HG03095 (cell line): Measurements from ENCODE around the gene MVD.
A peak's percentile ranks its signal among the peaks of the same experiment; 100 is the strongest.
"Not testable (repeated sequence)": the region's sequence is repeated elsewhere in the genome, so short reads cannot be mapped to it uniquely, and the experiment has no call there.

Experiments
- ATAC-seq: cut with Tn5 transposase; IDR thresholded peaks from one replicate; pipeline ENCODE4 v1.9.1; 2021; ENCODE audit warnings: moderate library complexity; ENCODE audit not compliant: unreplicated experiment

Gene MVD

DNA sequence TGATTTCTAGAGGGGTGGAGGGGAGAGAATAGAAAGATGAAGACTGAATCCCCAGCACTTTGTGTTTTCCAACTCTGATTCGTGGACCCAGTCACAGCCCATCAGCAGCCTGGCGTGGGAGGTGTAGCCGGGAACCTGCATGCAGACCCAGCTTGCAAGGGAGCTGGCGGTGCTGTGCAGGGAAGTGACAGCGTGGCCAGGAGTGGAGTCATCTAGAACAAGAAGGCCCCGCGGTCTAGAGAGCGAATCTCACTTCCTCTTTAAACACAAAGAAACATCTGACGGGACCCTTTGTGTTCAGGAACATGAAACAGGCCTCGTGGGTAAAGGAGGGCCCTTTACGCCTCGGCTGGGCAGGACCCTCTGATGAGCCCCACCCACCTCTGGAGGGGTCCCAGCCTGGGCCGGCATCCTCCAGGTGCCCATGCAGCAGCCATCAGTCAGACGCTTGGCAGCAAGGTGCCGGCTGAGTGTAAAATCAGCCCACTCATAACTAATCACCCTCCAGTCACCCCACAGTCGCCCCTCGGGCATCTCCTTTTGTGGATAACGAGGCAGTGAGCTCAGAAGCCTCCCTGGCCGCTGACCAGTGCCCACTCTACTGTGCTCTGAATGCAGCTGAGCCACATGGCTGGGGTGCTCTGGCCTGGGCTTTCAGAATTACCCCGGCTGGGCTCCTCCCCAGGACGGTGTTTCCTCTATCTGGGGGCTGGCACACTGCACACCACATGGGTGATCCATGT lies 19.0 kb upstream of the MVD start:
- peak; percentile 66 for ATAC-seq

DNA sequence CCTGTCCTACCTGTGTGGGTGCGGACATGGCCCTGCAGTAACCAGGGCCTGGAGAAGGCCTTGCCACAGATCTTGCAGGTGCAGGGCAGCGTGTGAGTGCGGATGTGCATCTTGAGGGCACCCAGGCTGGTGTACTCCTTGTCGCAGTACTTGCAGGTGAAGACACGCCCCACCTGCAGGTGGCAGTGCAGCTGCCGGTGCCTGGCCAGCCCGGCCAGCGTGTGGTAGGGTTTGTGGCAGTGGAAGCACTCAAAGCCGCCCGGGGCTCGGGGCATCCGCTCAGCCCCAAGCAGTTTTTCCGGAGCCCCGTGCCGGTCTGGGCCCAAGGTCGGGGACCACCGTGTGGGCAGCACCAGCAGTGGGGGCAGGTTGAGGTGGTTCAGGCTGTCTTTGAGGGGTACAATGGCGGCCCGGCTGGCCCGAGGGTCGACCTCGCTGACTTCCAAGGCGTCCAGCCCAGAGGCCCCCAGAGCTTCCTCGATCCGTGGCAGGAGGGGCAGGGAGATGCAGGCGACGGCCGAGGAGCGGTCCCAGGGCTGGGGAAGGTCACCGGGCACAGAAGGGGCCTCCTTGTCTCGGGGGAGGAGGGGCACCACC lies 18.3 kb upstream of the MVD start:
- ATAC-seq, result no peak

DNA sequence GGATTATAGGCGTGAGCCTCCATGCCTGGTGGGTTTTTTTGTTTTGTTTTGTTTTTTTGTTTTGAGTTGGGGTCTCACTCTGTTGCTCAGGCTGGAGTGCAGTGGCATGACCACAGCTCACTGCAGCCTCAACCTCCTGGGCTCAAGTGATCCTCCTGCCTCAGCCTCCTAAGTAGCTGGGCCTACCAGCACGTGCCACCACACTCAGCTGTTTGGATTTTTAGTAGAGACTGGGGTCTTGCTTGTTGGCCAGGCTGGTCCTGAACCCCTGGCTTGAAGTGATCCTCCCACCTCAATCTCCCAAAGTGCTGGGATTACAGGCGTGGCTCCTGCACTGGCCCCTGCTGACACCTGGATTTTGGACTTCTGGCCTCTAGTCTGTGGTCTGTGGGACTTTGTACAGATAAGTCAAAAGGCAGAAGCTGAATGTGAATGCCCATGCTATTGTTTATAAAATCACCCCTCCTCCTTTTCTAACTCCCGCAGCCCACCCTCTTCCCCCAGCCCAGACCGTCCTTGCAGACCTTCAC lies 17.7 kb upstream of the MVD start:
- ATAC-seq, result no peak

DNA sequence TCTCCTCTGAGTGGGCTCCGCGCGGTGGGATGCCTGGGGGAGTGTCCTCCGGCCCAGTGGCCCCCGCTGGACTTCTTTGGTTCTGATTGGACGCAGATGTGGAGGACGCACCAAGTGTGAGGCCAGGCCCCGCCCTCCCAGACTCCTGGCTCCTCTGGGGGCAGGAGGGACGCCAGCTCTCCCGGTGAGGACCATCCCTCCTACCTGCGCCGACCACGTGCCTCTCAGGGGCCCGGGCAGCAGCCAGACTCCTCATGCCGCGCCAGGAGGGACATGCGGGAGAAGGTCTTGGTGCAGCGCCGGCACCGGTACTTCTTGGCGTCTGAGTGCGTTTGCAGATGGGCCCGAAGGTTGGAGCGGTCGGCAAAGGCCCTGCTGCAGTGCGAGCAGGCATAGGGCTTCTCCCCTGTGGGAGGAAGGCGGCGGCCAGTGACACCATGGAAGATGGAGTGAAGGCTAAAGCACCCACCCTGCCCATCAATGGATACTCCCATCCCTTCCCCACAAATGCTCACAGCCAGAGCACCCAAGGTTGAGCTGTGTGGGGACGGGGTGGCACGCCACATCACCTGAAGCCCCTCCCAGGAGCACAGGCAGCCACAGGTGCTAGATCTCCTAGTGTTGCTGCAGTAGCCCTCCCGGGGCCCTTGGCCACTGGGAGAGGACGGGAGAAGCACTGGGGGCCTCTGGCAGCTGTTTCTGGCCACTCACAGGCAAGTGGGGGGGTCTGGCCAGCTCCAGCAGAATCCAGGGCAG lies 15.5 kb upstream of the MVD start:
- no peak for ATAC-seq

DNA sequence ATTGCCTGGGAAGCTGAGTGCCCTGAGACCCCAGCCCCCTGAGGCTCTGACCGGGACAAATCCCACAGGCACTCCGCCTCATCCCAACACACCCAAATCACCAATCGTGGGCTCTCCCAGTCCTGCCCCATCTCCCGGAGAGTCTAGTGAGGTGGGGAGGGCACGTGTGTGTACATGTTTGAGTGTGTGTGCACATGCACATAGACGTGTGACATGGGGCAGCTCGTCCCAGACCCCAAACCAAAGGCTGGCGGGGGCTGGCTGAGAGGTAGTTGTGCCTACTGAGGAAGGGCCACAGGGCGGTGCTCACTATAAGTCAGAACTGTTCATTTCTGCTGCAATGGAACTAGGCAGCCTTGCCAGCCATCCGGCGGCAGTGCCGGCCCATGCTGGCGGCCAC lies 14.8 kb upstream of the MVD start:
- ATAC-seq, result no peak

DNA sequence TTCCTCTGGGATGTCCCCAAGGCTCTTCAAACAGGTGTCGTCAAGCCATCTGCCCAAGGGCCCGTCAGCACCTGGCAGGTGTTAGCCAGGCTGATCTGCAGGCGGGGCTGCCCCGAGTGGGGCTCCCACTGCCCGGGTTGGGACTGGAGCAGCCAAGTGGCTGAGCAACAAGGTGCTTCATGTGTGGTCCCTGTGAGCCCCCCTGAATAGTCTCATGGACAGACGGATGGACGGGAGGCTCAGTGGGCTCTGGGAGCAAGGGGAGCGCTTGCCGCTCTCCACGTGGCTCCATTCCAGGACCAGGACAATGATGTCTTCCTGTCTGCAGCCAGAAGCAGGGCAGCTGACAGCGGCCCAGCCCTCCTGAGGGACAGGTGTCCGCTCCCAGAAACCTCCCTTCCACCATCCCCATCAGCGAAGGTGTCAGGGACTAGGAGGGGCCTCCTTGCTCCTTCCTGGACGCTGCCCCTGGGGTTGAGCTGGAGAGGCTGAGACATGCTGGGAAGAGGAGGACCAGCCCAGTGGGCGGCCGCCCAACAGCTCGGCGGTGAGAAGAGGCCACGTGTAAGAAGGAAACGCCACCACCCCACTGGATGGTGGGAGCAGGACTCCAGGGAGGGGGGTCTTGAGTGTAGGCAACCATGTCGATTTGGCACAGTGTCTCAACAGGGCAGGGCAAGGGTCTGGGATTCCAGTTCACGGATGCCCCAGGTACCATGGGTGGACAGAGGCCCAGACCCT lies 13.8 kb upstream of the MVD start:
- ATAC-seq, result no peak

DNA sequence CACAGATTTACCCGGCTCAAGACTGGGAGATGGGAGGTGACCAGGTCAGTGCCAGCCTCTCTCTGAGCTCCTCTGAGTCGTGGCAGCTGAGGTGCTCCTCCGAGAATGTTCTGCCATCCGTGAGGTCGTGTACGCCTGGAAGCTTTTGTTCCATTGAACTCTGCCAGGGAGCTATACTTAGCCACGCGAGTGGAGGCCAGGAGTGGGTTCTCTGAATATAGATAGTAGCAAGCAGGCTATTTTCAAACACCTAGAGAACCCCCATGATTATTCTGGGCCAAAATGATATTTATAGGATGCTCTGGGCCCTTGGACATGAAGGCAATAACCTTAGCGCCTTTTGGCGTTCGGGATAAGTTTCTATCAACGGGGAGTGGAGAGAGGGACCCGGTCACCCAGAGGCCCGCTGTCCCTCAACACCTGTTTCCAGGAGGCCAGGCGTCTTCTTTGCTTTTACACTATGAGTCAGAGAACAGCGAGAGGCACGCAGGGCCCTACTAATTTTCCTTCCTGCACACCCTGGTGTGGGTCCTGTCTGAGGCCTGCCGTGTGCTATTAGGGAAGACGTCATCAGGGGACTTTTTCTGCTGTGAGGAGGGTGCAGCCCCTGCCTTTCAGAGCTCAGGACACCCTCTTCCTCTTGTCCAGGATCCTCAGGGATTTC lies 11.0 kb upstream of the MVD start:
- ATAC-seq, result no peak

DNA sequence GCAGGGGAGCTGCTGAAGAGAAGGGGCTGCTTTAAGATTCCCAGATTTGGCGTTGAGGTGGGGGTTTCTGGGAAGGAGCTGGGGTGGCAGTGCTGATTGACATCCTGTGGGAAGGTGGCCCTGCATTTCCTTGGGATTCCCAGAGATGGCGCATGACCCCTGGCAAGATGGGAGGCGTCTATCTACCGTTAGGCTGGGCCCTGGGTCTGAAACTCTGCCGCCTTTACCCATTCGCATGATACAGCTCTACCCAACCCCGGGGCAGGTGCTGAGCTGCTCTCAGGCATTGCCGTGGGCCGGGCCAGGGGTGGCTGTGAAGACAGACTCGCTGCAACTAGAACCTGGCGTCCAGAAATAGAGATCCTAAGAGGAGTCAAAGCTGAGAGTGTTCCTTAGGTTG lies 9.9 kb upstream of the MVD start:
- no peak for ATAC-seq

DNA sequence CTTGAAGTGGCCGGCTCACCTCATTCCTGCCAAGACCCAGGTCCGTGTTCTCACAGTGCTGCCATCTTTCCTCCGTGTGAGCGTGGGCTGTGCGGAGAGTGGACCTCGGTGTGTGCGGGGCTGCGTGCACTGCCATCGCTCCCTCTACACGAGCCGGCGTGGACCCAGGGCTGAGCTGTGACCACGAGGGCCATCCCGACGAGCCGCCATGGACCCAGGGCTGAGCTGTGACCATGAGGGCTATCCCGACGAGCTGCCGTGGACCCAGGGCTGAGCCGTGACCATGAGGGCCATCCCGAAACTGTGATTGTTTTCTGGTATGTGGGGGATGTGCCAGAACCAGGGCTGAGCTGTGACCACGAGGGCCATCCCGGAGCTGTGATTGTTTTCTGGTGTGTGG lies 8.9 kb upstream of the MVD start:
- no peak for ATAC-seq

DNA sequence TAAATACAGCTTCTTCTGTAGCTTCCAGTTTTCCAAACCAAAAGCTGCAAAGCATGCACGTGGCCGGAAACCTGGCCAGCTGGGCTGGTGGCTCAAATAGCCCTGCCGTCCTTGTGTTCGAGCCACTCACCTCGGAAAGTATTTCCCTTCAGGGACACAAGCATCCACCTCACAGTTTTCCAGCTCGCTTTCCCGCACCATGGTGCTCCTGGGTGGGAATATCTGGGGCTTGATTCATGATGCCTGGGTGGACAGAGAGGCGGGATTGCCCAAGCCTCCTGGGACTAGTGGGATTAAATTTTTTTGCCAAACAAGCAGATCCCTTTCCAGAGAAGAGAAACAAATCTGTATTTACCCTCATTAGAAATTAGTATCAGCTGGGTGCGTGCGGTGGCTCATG lies 7.1 kb upstream of the MVD start:
- no peak for ATAC-seq

DNA sequence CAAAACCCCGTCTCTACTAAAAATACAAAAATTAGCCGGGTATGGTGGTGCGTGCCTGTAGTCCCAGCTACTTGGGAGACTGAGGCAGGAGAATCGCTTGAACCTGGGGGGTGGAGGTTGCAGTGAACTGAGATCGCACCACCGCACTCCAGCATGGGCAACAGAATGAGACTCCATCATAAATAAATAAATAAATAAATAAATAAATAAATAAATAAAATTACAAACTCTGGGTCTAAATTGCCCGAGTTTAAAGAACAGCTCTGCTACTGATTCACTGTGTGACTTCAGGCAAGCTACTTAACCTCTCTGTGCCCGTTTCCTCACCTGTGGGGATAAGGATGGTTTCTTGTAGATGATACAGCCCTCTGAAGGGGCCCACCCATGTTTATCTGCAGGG lies 6.6 kb upstream of the MVD start:
- not testable (repeated sequence) for ATAC-seq

DNA sequence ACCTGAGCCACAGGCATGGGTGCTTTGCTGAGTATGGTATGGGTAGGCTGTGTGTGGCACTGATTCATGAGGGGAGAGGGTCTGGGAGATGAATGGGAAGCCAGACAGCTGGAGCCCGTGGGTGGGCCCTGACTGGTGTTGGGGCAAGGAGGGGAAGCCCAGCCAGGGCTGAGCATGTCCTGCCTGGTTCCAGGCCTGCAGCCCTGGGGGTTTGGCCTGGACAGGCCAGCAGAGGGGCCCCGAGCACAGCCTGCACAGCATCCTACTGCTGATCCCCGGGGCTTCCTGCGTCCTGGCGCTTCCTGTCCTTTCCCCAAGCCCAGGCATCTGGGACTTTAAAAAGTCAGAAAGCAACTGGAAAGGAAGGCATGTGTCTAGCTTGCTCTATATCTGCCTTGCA lies 4.6 kb upstream of the MVD start:
- ATAC-seq, result no peak

DNA sequence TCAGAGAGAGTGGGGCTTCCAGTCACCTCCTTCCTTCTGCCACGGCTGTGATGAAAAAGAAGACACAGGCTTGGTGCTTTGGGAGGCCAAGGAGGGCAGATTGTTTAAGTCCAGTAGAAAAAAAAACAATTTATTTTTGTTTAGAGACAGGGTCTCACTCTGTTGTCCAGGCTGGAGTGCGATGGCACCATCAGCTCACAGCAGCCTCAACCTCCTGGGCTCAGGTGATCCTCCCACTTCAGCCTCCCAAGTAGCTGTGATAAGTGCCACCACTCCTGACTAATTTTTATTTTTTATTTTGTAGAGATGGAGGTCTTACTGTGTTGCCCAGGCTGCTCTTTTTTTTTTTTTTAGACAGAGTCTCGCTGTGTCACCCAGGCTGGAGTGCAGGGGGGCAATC lies 2.7 kb upstream of the MVD start:
- ATAC-seq, result no peak

DNA sequence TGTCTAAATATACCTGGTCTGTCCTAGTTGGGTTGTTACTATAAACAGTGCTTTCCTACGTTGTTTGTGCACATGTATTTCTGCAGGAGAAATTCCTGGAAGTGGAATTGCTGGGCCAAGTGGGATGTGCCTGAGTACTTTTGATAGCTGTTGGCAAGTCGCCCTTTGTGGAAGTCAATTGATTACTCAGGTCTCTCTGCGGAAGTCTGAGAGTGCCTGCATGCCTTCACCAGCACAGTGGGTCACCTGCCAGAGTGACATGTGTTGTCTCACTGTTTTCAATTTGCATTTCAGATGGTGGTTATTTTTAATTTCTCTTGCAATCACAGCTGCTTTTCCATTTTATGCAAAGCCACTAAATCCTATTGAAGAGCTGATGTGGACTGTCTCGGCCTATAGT lies 2.3 kb upstream of the MVD start:
- ATAC-seq, result no peak

DNA sequence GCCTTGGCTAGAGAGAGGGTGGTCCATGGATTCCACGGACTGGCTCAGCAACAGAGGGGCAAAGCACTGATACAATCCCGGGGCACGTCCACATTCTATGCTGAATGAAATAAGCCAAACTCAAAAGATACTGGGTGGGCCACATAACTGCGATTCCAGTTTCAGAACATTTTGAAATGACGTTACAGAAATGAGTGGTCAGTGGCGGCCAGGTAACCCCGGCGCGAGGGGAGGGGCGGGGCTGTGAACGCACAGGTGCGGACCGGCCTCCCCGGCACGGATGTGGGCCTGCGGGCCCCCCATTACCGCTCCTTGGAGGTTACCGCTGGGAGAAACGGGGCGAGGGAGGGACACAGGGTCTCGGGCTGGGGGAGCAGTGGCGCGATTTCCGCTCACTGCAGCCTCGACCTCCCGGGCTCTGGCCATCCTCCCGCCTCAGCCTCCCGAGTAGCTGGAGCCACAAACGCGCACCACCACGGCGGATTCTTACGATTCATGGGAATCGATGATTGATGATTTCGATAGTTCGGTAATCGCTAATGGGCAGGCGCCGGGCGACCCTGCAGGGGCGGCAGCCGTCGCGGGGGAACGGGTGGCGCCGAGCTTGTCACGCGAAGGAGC lies 559 bp downstream of the MVD start:
- ATAC-seq, result no peak

DNA sequence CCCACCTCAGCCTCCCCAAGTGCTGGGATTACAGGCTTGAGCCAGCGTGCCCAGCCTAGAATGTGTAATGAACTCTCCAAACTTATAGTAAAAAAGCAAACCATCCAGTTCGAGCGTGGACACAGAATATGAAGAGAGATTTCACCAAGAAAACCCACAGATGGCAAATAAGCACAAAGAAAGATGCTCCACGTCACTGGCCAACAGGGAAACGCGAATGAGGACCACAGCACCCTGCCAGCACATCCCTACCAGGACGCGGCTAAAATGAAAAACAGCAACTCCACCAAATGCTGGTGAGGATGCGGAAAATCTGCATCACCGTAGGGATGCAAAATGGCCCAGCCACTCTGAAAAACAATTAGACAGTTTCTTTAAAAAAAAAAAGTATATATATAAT lies 1.4 kb downstream of the MVD start:
- no peak for ATAC-seq

DNA sequence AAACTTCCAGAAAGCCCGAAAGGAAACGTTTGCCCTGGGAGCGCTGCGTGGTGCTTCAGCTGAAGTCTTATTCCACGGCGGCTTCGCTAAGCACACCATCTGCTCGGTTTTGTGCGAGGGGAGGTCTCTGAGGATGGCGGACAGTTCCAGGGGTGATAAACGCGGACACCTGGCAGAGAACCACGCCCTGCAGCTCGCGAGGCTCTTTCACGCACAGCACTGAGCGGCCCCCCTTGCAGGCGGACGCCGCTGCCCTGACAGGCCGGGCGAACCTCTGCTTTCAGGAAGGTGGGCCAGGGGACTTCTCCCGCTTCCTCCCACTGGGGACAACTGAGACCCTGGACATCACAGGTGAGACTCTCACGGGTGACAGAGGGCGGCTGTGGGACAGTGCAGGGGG lies 3.7 kb downstream of the MVD start:
- ATAC-seq, result no peak

DNA sequence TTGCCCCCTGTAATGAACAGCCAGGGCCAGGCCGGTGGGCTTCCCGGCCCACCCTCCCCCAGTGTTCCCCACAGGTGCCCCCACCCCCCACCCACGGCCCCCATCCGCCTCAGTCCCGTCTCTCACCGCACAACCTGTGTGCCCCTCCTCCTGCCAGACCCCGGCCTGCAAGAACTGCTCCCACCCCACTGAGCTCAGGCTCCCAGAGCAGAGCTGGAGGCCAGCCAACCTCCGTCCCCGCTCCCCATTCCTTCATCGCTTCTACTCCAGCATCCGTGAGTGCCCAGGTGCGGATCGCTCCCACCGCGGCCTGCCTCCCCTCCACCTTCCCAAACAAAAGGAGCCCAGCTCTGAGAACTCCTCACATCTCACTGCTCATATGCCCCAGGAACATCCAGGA lies 4.2 kb downstream of the MVD start:
- no peak for ATAC-seq

DNA sequence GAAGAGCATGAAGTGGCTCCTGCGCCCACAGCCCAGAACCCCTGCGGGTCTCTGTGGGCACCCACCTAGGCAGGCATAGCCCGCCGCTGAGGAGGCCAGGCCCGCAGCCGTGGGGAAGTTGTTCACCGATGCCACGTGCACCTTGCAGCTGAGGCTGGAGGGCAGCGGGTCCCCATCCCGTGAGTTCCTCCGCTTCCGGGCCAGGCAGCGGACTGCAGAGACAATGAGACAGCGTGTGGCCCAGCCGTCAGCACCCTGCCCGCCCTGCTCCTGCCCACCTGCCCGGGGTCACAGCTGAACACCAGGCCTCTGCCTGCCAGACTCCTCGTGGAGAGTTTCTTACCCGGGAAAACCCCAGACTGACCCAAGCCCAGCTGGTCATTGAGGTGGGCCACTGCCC lies 5.5 kb downstream of the MVD start:
- ATAC-seq, result no peak

DNA sequence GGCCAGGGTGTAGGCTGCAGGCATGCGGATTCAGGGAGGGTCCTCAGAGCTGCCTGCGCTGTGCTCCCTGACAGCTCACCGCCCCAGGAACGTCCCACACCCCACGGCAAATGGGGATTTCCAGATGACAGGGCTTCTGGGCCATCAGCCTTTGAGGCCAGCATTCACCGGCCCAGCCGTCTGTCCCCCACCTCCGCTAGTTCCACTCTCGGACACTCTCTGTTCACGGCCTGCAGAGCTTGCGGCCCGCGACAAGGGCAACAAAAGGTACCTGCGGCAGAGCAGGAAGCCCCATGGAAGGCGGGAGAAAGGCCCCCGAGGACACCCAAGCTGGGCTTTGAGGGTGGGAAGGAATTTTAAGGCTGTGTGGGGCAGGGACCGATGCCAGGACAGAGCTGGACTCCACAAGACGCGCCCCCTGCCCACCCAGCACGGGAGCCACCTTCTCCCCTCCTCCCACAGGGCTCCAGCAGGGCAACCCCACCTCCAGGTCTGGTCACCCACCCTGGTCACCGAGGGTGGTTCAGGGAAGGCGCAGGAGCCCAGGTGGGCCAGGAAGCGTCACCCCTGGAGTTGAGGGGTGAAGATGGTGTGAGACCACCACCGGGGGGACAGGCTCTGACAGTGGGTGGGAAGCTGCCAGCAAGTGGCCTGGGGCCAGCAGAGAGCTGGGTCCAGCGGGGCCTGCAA lies 6.5 kb downstream of the MVD start:
- ATAC-seq, result no peak
